DOHH2 (cell line): ENCODE results near the gene FAM120A.

Source experiments
- CTCF ChIP-seq: fragments of 200-600 bp; sonication (generic); IDR thresholded peaks from one replicate; pipeline ENCODE4 v1.5.1; 2014; ENCODE audit warnings: antibody characterized with exemption, mild to moderate bottlenecking, low read depth, low read length; ENCODE audit not compliant: poor library complexity, severe bottlenecking
- EZH2phosphoT487 ChIP-seq: fragments of 200-600 bp; sonication (generic); IDR thresholded peaks from 2 replicates; pipeline ENCODE4 v1.6.1; 2017; ENCODE audit warnings: borderline replicate concordance, mild to moderate bottlenecking, antibody characterized with exemption, low read length, moderate library complexity, mixed read lengths

- TF ChIP-seq EZH2phosphoT487 = no peak
- TF ChIP-seq CTCF = no peak
Measured at GRCh38 chr9:93562157-93562556, 110.7 kb downstream of the FAM120A start.
